ENCODE results near the gene CDK10.
"Not testable (repeated sequence)": the region's sequence is repeated elsewhere in the genome, so short reads cannot be mapped to it uniquely, and the experiment has no call there.

The CDK10 gene

DNA sequence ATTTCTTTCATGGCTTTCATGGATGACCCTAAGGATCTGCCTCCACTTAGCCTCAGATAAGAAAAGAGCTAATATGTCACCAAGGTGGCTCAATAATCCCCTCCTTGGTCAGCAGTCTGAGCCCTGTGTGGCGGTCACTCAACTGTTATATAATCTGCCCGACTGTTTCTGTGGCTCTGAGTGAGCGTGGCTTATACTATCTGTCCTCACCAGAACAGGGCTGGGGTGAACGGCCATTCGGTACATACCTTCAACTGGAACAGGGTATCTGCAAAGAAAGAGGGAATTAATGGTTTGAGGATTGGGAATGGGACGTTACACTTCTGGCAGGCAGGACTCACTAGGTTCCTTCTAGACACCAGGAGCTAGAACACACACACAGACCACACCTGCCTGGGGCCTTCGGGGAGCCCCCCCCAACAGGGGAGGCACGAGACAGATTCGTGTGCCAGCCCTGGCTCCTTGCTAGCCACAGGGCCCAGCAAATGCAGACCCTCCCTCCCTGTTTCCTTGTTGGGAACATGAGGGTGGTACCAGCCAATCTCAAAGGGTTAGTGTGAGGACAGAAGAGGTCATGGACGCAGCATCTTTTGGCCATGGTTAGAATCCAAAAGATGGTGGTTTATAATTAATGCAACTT lies 32.7 kb upstream of the CDK10 start:
- no peak overlapping the region for H3K27ac ChIP-seq (ENCODE audit: low read length)
- peaks cover 19% of the 10 kb centered on the region for H3K36me3 ChIP-seq (ENCODE audit: insufficient read depth, low read depth, low read length)
- H3K4me1 ChIP-seq (ENCODE audit: insufficient read depth, low read length), result peaks cover 3% of the 10 kb centered on the region; the same call in 1 of the 2 replicates
- no peak overlapping the region for H3K9ac ChIP-seq (ENCODE audit: low read depth, low read length)
- no peaks in the 10 kb centered on the region for H3K27me3 ChIP-seq (ENCODE audit: insufficient read depth, low read length)
- H3K9me3 ChIP-seq (ENCODE audit: insufficient read depth, low read depth, low read length), result no peaks in the 10 kb centered on the region
- no peak overlapping the region for H3K4me3 ChIP-seq (ENCODE audit: low read length)

GRCh38 chr16:89655062-89655643 lies 31.3 kb upstream of the CDK10 start:
- H3K27ac ChIP-seq (ENCODE audit: low read length), result no peak overlapping the region
- no peak overlapping the region for H3K4me3 ChIP-seq (ENCODE audit: low read length)
- peaks cover 25% of the 10 kb centered on the region for H3K36me3 ChIP-seq (ENCODE audit: insufficient read depth, low read depth, low read length)
- no peaks in the 10 kb centered on the region for H3K9me3 ChIP-seq (ENCODE audit: insufficient read depth, low read depth, low read length)
- no peak overlapping the region for H3K9ac ChIP-seq (ENCODE audit: low read depth, low read length)
- H3K4me1 ChIP-seq (ENCODE audit: insufficient read depth, low read length), result peaks cover 3% of the 10 kb centered on the region; the same call in 1 of the 2 replicates
- no peaks in the 10 kb centered on the region for H3K27me3 ChIP-seq (ENCODE audit: insufficient read depth, low read length)

GRCh38 chr16:89656435-89657121 lies 29.9 kb upstream of the CDK10 start:
- no peaks in the 10 kb centered on the region for H3K27me3 ChIP-seq (ENCODE audit: insufficient read depth, low read length)
- H3K9me3 ChIP-seq (ENCODE audit: insufficient read depth, low read depth, low read length), result no peaks in the 10 kb centered on the region
- H3K4me3 ChIP-seq (ENCODE audit: low read length), result peak overlapping the region; percentile 99; the same call in 1 of the 2 replicates
- H3K4me1 ChIP-seq (ENCODE audit: insufficient read depth, low read length), result peaks cover 3% of the 10 kb centered on the region; the same call in 1 of the 2 replicates
- H3K27ac ChIP-seq (ENCODE audit: low read length), result no peak overlapping the region
- H3K9ac ChIP-seq (ENCODE audit: low read depth, low read length), result peak overlapping the region; percentile 95; the same call in 1 of the 2 replicates
- H3K36me3 ChIP-seq (ENCODE audit: insufficient read depth, low read depth, low read length), result peaks cover 33% of the 10 kb centered on the region

- Histone ChIP-seq H3K4me1 (ENCODE audit: insufficient read depth, low read length) (peaks cover 3% of the 10 kb centered on the region; the same call in 1 of the 2 replicates), H3K27ac (ENCODE audit: low read length) (no peak within 1 kb of the TSS), H3K4me3 (ENCODE audit: low read length) (peak within 1 kb of the TSS; percentile 99), H3K36me3 (ENCODE audit: insufficient read depth, low read depth, low read length) (peaks cover 34% of the 10 kb centered on the region), H3K9ac (ENCODE audit: low read depth, low read length) (peak within 1 kb of the TSS; percentile 95), H3K9me3 (ENCODE audit: insufficient read depth, low read depth, low read length) (no peaks in the 10 kb centered on the region), H3K27me3 (ENCODE audit: insufficient read depth, low read length) (no peaks in the 10 kb centered on the region)
These were observed 28.9 kb upstream of the CDK10 start, which contains the start of the genes CHMP1A and SPATA33 for GRCh38 chr16:89657442-89658220. CHMP1A (minus strand) TSS chr16:89657708; CDS start chr16:89657588, 120 bp downstream. SPATA33 (plus strand) TSS chr16:89657836; CDS start chr16:89657912, 76 bp downstream.

DNA sequence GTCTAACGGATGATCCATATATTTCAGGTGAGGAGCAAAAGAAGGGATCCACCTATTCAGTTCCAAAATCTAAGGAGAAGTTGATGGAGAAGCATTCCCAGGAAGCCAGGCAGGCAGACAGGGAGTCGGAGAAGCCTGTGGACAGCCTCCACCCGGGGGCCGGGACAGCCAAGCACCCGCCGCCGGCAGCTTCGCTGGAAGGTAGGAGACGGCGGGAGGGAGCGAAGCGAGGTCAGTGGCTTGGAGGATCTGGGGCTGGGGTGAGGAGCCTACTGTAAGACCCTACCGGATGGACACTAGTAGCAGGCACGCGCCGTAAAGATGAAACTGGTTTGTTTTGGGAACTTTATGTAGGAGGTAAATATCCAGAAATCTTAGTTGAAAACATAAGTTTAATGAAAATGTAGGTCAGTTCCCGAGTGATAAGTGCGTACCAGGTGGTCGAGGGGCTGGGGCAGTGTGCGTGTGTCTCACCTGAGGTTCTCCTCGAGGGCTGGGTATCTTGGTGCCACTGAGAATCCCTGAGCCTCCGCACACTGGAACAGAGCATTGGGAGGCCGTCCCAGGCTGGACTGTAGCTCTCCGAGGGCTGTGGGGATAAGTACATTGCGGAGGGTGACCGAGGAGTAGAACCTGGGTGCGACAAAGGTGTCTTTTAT lies 28.1 kb upstream of the CDK10 start:
- Histone ChIP-seq H3K27me3 (ENCODE audit: insufficient read depth, low read length) (no peaks in the 10 kb centered on the region), H3K9ac (ENCODE audit: low read depth, low read length) (peak overlapping the region; percentile 95), H3K4me1 (ENCODE audit: insufficient read depth, low read length) (peaks cover 3% of the 10 kb centered on the region; the same call in 1 of the 2 replicates), H3K4me3 (ENCODE audit: low read length) (peak overlapping the region; percentile 99), H3K27ac (ENCODE audit: low read length) (no peak overlapping the region), H3K36me3 (ENCODE audit: insufficient read depth, low read depth, low read length) (peaks cover 41% of the 10 kb centered on the region), H3K9me3 (ENCODE audit: insufficient read depth, low read depth, low read length) (no peaks in the 10 kb centered on the region)

DNA sequence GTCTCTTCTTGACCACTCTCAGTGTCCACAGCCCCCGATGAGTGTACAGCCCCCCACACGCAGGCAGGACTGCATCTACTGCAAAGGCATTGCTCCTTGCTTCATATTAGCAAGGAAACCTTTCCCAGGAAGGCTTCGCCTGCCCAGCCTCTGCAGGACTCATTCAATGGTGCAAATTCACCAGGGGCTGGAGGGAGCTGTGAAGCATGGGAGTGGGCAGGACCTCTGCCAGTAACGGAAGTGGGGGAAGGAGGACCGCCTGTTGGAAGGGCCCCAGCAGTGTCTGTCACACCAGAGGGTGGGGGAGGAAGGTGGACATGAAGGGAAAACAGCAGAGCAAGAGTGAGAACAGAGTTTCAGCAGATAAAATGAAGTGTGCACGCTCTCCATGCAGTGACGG lies 26.3 kb upstream of the CDK10 start:
- peaks cover 3% of the 10 kb centered on the region; the same call in 1 of the 2 replicates for H3K4me1 ChIP-seq (ENCODE audit: insufficient read depth, low read length)
- no peaks in the 10 kb centered on the region for H3K27me3 ChIP-seq (ENCODE audit: insufficient read depth, low read length)
- no peak overlapping the region for H3K27ac ChIP-seq (ENCODE audit: low read length)
- H3K9me3 ChIP-seq (ENCODE audit: insufficient read depth, low read depth, low read length), result 0 out of 2 replicates have a peak, but pooled peaks cover 5% of the 10 kb centered on the region
- no peak overlapping the region for H3K9ac ChIP-seq (ENCODE audit: low read depth, low read length)
- no peak overlapping the region for H3K4me3 ChIP-seq (ENCODE audit: low read length)
- H3K36me3 ChIP-seq (ENCODE audit: insufficient read depth, low read depth, low read length), result peaks cover 43% of the 10 kb centered on the region

DNA sequence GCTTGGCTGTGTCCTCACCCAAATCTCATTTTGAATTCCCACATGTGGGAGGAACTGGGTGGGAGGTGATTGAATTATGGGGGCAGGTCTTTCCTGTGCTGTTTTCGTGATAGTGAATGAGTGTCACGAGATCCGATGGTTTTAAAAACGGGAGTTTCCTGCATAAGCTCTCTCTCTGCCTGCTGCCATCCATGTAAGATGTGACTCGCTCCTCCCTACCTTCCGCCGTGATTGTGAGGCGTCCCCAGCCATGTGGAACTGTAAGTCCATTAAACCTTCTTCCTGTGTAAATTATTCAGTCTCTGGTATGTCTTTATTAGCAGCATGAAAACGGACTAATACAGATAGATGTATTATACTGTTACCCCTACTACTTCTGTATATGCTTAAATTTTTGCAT lies 25.3 kb upstream of the CDK10 start:
- Histone ChIP-seq H3K27me3 (ENCODE audit: insufficient read depth, low read length) (no peaks in the 10 kb centered on the region), H3K4me3 (ENCODE audit: low read length) (no peak overlapping the region), H3K4me1 (ENCODE audit: insufficient read depth, low read length) (peaks cover 3% of the 10 kb centered on the region; the same call in 1 of the 2 replicates), H3K9me3 (ENCODE audit: insufficient read depth, low read depth, low read length) (peaks cover 12% of the 10 kb centered on the region; the same call in 1 of the 2 replicates), H3K9ac (ENCODE audit: low read depth, low read length) (no peak overlapping the region), H3K36me3 (ENCODE audit: insufficient read depth, low read depth, low read length) (peaks cover 43% of the 10 kb centered on the region), H3K27ac (ENCODE audit: low read length) (no peak overlapping the region)

- not testable (repeated sequence) for H3K9ac ChIP-seq (ENCODE audit: low read depth, low read length); H3K27me3 ChIP-seq (ENCODE audit: insufficient read depth, low read length); H3K4me1 ChIP-seq (ENCODE audit: insufficient read depth, low read length); H3K27ac ChIP-seq (ENCODE audit: low read length); H3K4me3 ChIP-seq (ENCODE audit: low read length)
- Histone ChIP-seq H3K9me3 (ENCODE audit: insufficient read depth, low read depth, low read length) (peaks cover 14% of the 10 kb centered on the region; the same call in 1 of the 2 replicates), H3K36me3 (ENCODE audit: insufficient read depth, low read depth, low read length) (peaks cover 43% of the 10 kb centered on the region)
These were observed 22.3 kb upstream of the CDK10 start for GRCh38 chr16:89664238-89664637.

- not testable (repeated sequence) for H3K27ac ChIP-seq (ENCODE audit: low read length); H3K4me3 ChIP-seq (ENCODE audit: low read length); H3K9ac ChIP-seq (ENCODE audit: low read depth, low read length); H3K27me3 ChIP-seq (ENCODE audit: insufficient read depth, low read length); H3K4me1 ChIP-seq (ENCODE audit: insufficient read depth, low read length)
- H3K36me3 ChIP-seq (ENCODE audit: insufficient read depth, low read depth, low read length), result peaks cover 19% of the 10 kb centered on the region
- H3K9me3 ChIP-seq (ENCODE audit: insufficient read depth, low read depth, low read length), result peaks cover 14% of the 10 kb centered on the region; the same call in 1 of the 2 replicates
These were observed 19.5 kb upstream of the CDK10 start for GRCh38 chr16:89667000-89667399.

DNA sequence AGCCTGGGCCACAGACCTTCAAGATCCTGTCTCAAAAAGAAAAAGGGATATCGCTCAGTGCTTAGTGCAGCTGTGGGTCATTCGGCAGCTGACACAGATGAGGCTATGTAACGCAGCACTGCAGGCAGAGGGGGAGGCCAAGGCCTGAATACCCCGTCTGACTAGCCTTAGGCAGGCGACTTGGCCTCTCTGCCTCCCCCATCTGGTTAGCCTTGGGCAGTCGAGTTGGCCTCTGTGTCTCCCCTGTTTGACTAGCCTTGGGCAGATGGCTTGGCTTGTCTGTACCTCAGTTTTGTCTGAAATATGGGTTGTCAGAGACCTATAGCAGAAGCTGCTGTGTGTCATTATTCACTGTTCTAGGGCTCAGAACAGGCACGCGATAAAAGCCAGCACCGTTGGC lies 18.9 kb upstream of the CDK10 start:
- Histone ChIP-seq H3K9ac (ENCODE audit: low read depth, low read length) (no peak overlapping the region), H3K27ac (ENCODE audit: low read length) (no peak overlapping the region), H3K4me1 (ENCODE audit: insufficient read depth, low read length) (no peaks in the 10 kb centered on the region), H3K4me3 (ENCODE audit: low read length) (no peak overlapping the region), H3K27me3 (ENCODE audit: insufficient read depth, low read length) (no peaks in the 10 kb centered on the region), H3K9me3 (ENCODE audit: insufficient read depth, low read depth, low read length) (peaks cover 14% of the 10 kb centered on the region; the same call in 1 of the 2 replicates), H3K36me3 (ENCODE audit: insufficient read depth, low read depth, low read length) (peaks cover 16% of the 10 kb centered on the region)

- Histone ChIP-seq H3K9ac (ENCODE audit: low read depth, low read length) (no peak overlapping the region), H3K9me3 (ENCODE audit: insufficient read depth, low read depth, low read length) (peaks cover 14% of the 10 kb centered on the region; the same call in 1 of the 2 replicates), H3K27me3 (ENCODE audit: insufficient read depth, low read length) (no peaks in the 10 kb centered on the region), H3K4me3 (ENCODE audit: low read length) (no peak overlapping the region), H3K4me1 (ENCODE audit: insufficient read depth, low read length) (no peaks in the 10 kb centered on the region), H3K36me3 (ENCODE audit: insufficient read depth, low read depth, low read length) (peaks cover 5% of the 10 kb centered on the region; the same call in 1 of the 2 replicates), H3K27ac (ENCODE audit: low read length) (no peak overlapping the region)
These were observed 17.7 kb upstream of the CDK10 start for GRCh38 chr16:89668790-89669158.

Data from iPS-20b (cell line).